HAP-1 (cell line): ENCODE results near the gene CD4.

Experiments used
- DNase-seq, 2 experiments: peaks; one replicate each; pipeline ENCODE4 v3.0.0-alpha.2; 2016 to 2020; ENCODE audit warnings: low spot score in 2 of 2
- H3K27me3 ChIP-seq: fragments of 250-450 bp; sonication (Bioruptor Pico); 2 replicates; pipeline ENCODE4 v1.5.1; 2020; ENCODE audit warnings: low read depth, mild to moderate bottlenecking, moderate library complexity
- H3K36me3 ChIP-seq: fragments of 250-450 bp; sonication (Bioruptor Pico); replicated peaks from 2 replicates; pipeline ENCODE4 v1.5.1; 2020; ENCODE audit warnings: mild to moderate bottlenecking
- H3K4me1 ChIP-seq: fragments of 250-450 bp; sonication (Bioruptor Pico); 2 replicates; pipeline ENCODE4 v1.5.1; 2020; ENCODE audit warnings: mild to moderate bottlenecking
- H3K4me3 ChIP-seq: fragments of 250-450 bp; sonication (Bioruptor Pico); 2 replicates; pipeline ENCODE4 v1.5.1; 2020; ENCODE audit warnings: mild to moderate bottlenecking, moderate library complexity
- H3K9me3 ChIP-seq: fragments of 250-450 bp; sonication (Bioruptor Pico); 2 replicates; pipeline ENCODE4 v1.5.1; 2020; ENCODE audit warnings: mild to moderate bottlenecking, moderate library complexity
- in situ Hi-C: fragments of 300-500 bp; cut with MboI; formaldehyde crosslinking; loops from 3 replicates; pipeline ENCODE4 v1.14.3; 2020; ENCODE audit warnings: low sequenced_read_pairs, inconsistent platforms, mixed read lengths

The CD4 gene

DNA sequence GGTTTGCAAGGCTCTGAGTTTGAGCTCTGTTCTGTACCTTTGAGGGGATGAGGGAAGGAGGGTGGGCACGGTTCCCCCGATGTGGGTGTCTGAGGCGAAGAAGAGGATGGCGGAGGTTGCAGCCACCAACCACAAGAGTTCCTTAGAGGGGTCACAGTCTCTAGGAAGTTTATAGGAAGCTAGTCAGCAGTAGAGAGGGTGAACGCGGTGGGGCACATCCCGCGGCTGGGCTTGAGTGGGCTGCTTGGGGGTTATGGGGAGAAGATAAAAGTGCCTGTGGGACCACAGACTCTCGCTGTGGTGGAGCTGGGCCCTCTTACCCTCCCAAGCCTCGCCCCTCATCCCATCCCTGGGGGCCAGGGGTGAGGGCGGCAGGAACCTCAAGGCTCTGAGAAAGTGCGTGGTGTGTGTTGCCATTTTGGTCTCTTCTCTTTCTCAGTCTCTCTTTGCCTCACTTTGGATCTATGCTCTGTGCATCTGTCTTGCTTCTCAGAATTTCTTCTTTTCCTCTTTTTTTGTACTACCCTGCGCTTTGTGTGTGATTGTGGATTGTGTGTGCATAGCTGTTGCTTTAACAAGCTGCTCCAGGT is 2.7 kb downstream of the CD4 start:
- Histone ChIP-seq H3K27me3 (peaks cover 5% of the 10 kb centered on the region; the same call in 1 of the 2 replicates), H3K4me1 (no peaks in the 10 kb centered on the region), H3K9me3 (no peaks in the 10 kb centered on the region), H3K36me3 (no peaks in the 10 kb centered on the region), H3K4me3 (no peak overlapping the region)
- DNase-seq = no peak
- in situ Hi-C loops = no loop called here

DNA sequence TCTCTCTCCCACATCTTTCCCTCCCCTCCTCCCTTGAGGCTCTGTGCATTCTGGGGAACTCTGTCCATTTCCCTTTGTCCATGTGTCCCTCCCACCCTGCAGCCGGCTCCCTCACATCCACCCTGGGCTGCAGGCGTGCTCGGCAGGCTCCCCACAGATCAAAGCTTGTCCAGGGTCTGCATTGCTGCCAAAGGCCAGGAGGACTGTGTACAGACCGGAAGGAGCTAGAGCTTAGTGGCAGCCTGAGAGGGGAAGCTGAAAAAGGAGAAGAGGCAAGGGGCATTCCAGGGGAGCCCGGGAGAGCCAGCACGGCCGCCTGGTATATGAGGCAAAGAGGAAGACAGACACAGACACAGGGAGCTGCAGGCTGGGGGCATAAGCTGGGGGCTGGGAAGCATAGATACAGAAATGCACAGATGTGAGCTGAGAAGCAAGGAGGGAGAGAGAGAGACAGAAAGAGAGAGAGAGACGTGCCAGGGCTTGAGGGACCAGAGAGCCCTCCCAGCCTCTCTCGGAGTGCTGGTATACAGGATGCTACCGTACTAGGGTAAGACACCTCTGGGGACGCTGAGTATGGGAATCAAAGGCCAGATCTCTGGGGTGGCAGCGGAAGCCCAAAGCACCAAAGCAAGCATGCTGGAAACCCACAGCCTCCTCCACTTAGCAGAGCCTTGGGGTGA is 3.3 kb downstream of the CD4 start:
- in situ Hi-C loops = no loop called here
- H3K27me3 ChIP-seq = peaks cover 5% of the 10 kb centered on the region; the same call in 1 of the 2 replicates
- no peak for DNase-seq
- no peaks in the 10 kb centered on the region for H3K9me3 ChIP-seq
- no peaks in the 10 kb centered on the region for H3K36me3 ChIP-seq
- no peak overlapping the region for H3K4me3 ChIP-seq
- H3K4me1 ChIP-seq = no peaks in the 10 kb centered on the region

DNA sequence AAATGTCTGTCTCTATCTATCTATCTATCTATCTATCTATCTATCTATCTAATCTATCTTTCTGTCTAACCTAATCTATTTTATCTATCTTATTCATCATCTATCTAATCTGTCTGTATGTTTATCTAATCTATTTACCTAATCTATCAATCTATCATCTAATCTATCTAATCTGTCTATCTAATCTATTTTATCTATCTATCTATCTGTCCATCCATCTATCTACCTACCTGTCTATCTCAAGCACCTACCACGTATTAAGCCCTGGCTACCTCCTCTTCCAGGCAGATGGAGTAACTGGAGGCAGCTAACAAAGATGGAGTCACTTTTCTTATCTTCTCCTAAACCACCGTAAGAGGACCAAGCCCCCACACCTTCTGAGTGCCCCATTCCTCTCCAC is 5.8 kb downstream of the CD4 start:
- no peaks in the 10 kb centered on the region for H3K4me1 ChIP-seq
- DNase-seq = no peak

DNA sequence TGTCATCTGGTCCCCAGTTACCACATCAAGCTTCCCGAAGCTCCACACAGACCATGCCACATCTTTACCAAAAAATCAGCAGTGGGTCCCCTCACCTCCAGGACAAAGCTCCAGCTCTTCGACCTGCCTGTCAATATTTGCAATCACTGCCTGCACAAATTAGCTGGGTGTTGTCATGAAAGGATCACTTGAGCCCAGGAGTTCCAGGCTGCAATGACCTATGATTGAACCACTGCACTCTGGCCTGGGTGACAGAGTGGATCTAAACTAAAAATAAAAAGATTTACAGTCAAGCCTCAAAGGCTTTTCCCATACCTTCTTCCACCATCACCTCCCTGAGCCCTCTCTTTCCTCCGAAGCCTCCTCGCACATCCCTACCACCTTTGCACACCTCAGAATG is 7.2 kb downstream of the CD4 start:
- DNase-seq = no peak
- Histone ChIP-seq H3K4me3 (no peak overlapping the region), H3K9me3 (no peaks in the 10 kb centered on the region), H3K4me1 (no peaks in the 10 kb centered on the region), H3K27me3 (peaks cover 5% of the 10 kb centered on the region; the same call in 1 of the 2 replicates), H3K36me3 (no peaks in the 10 kb centered on the region)
- in situ Hi-C loops = no loop called here

More for the DNA sequence above, 5.8 kb downstream of the CD4 start:
- Histone ChIP-seq H3K36me3 (no peaks in the 10 kb centered on the region), H3K27me3 (peaks cover 5% of the 10 kb centered on the region; the same call in 1 of the 2 replicates), H3K4me3 (no peak overlapping the region), H3K9me3 (no peaks in the 10 kb centered on the region)
- in situ Hi-C loops = no loop called here

DNA sequence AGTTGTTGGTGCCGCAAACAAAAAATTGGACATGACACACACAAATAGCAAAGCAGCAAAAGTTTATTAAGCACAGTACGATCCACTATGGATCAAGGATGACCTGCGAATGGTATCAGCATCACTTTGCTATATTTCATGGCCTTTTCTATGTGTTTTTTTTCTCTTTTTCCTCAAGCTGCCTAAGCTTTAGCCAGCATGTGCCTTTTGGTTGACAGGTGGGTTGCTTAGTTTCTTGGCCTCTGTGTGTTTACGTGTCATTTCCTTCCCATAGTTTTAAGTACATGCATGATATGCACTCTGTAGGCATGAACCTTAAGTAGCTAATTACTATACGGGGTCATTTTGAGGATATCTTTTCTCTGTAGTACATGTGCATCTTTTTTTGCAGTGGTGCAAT is 9.8 kb downstream of the CD4 start:
- no peaks in the 10 kb centered on the region for H3K27me3 ChIP-seq
- H3K9me3 ChIP-seq = no peaks in the 10 kb centered on the region; the same call in 1 of the 2 replicates
- no peak overlapping the region for H3K4me3 ChIP-seq
- H3K4me1 ChIP-seq = no peaks in the 10 kb centered on the region
- no peak for DNase-seq
- H3K36me3 ChIP-seq = no peaks in the 10 kb centered on the region
- in situ Hi-C loops = no loop called here

DNA sequence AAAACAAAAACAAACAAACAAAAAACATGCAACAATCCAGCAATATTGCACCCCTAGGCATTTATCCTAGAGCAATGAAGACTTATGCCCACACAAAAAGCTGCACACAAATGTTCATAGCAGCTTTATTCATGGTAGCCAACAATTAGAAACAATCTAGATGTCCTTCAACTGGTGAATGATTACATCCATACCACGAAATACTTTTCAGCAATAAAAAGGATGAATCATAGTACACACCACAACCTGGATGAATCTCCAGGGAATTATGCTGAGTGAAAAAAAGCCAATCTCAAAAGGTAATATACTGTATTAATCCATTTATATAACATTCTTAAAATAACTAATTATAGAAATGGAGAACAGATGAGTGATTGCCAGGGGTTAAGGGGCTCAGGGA is 17.8 kb downstream of the CD4 start:
- H3K27me3 ChIP-seq = no peaks in the 10 kb centered on the region
- H3K36me3 ChIP-seq = no peaks in the 10 kb centered on the region
- DNase-seq = no peak
- H3K9me3 ChIP-seq = no peaks in the 10 kb centered on the region; the same call in 1 of the 2 replicates
- H3K4me1 ChIP-seq = no peaks in the 10 kb centered on the region
- in situ Hi-C loops = no loop called here
- no peak overlapping the region for H3K4me3 ChIP-seq

DNA sequence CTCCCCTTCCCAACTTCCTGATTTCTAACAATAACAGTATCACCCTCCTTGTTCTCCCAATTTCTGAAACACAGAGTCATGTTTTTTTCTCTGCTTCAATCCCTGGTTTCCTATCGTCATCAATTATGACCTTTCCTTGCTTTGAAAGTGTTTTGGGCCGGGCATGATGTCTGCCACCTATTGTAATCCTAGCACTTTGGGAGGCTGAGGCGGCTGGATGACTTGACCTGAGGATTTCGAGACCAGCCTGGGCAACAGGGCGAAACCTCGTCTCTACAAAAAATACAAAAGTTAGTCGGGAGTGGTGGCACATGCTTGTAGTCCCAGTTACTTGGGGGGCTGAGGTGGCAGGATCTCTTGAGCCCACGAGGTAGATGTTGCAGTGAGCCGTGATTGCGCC is 19.7 kb downstream of the CD4 start:
- no peak for DNase-seq
- in situ Hi-C loops = no loop called here
- Histone ChIP-seq H3K36me3 (no peaks in the 10 kb centered on the region), H3K9me3 (no peaks in the 10 kb centered on the region), H3K4me3 (no peak overlapping the region), H3K27me3 (peaks cover 4% of the 10 kb centered on the region; the same call in 1 of the 2 replicates), H3K4me1 (no peaks in the 10 kb centered on the region)

DNA sequence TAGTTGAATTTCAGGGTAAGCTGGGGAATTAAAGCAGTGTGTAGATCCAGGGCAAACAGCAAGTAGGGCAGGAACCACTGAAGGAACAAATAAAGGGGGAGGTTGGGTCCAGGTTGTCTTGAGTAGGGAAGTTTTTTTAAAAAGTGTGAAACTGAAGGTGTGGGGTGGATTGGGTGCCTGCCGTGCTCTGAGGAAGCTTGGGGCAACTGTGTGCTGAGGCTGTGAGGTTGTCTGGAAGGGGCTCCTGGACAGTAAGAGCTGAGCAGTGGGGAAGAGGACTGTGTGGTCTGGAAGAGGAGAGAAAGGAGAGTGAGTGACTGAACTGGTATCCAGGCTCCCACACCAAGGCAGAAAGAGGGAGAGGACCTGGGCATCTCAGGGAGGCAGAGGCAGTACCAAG is 21.4 kb downstream of the CD4 start:
- H3K4me3 ChIP-seq = no peak overlapping the region
- no peaks in the 10 kb centered on the region for H3K9me3 ChIP-seq
- in situ Hi-C loops = no loop called here
- no peak for DNase-seq
- H3K27me3 ChIP-seq = peaks cover 4% of the 10 kb centered on the region; the same call in 1 of the 2 replicates
- no peaks in the 10 kb centered on the region for H3K4me1 ChIP-seq
- H3K36me3 ChIP-seq = no peaks in the 10 kb centered on the region

DNA sequence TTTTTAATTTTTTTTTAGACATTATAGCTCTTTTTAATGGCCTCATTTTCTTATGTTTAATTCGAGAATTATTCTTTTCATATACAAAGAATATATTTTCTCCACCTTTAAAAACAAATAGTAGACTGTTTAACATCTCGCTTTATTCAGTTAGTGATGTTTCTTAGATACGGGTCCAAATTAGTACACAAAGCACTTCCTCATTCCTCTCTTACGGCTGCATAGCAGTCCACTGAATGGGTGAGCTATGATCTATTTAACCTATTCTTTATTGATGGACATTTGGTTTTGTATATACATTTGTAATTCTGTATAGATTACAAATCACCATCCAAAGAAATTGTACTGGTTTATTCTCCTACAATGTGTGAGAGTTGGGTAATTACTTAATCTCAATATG is 24.0 kb downstream of the CD4 start:
- Histone ChIP-seq H3K4me3 (no peak overlapping the region), H3K36me3 (no peaks in the 10 kb centered on the region), H3K9me3 (no peaks in the 10 kb centered on the region), H3K4me1 (no peaks in the 10 kb centered on the region), H3K27me3 (peaks cover 4% of the 10 kb centered on the region; the same call in 1 of the 2 replicates)
- no peak for DNase-seq
- in situ Hi-C loops = no loop called here

DNA sequence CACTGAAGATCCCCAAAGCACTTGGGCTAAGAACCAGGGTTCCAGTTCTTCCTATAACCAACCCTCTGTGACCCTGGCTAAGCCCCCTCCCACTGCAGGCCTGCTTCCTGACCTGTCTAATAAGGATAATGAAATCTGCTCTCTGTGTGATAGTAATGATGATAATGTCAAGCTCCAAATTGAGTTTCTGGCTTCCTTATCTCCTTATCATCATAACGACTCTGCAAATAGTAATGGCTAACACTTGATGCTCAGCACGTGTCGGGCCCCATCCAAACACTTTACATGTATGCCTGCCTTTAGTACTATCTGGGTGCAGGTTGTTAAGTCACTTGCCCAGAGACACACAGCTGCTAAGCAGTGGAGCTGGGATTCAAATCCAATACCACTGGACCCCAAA is 27.3 kb downstream of the CD4 start:
- Histone ChIP-seq H3K36me3 (no peaks in the 10 kb centered on the region), H3K9me3 (no peaks in the 10 kb centered on the region), H3K4me1 (peaks cover 4% of the 10 kb centered on the region), H3K27me3 (peaks cover 4% of the 10 kb centered on the region; the same call in 1 of the 2 replicates), H3K4me3 (no peak overlapping the region)
- in situ Hi-C loops = no loop called here
- DNase-seq = no peak

DNA sequence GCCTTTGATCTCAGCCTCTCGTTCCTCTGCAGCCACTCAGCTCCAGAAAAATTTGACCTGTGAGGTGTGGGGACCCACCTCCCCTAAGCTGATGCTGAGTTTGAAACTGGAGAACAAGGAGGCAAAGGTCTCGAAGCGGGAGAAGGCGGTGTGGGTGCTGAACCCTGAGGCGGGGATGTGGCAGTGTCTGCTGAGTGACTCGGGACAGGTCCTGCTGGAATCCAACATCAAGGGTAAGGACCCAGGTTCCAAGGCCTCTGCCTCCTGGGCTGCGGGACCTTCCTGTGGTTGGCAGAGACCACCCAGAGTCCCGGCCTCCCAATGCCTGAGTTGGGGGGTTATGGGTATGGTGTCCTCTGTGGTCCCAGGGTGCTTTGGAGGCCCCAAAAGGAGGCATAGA is 27.8 kb downstream of the CD4 start:
- H3K27me3 ChIP-seq = peaks cover 4% of the 10 kb centered on the region; the same call in 1 of the 2 replicates
- in situ Hi-C loops = no loop called here
- H3K9me3 ChIP-seq = no peaks in the 10 kb centered on the region
- no peak overlapping the region for H3K4me3 ChIP-seq
- peaks cover 8% of the 10 kb centered on the region for H3K4me1 ChIP-seq
- DNase-seq = no peak
- H3K36me3 ChIP-seq = no peaks in the 10 kb centered on the region

DNA sequence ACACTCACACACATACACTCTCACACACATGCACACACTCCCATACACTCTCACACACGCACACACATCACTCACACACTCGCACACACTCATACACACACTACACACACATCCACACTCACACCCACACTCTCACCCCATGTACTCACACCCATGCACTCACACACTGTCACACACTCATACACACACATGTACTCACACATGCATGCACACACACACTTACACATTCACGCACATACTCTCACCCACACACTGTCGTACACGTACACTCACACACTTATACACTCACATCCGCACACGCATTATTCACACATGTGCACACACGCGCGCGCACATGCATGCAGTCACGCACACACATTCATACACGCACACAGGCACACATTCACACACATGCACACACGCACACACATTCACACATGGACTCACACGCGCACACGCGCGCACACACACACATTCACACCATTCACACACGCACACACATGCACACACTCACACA is 28.4 kb downstream of the CD4 start:
- DNase-seq = no peak
- Histone ChIP-seq H3K4me3 (no peak overlapping the region), H3K9me3 (no peaks in the 10 kb centered on the region), H3K27me3 (peaks cover 4% of the 10 kb centered on the region; the same call in 1 of the 2 replicates), H3K4me1 (peaks cover 9% of the 10 kb centered on the region), H3K36me3 (no peaks in the 10 kb centered on the region)
- in situ Hi-C loops = no loop called here

DNA sequence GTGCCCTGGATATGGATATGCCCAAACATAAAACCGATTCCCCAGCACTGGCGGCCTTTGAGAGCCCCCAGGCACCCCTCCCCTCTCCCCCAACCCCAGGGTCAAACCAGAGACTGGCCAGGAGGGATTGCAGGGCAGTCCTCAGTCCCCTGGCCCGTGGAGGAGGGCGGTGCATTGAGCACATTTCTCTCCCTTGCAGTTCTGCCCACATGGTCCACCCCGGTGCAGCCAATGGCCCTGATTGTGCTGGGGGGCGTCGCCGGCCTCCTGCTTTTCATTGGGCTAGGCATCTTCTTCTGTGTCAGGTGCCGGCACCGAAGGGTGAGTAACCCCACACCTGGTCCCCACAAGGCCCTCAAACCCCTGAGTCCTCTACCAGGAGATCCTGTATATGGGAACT is 28.9 kb downstream of the CD4 start:
- H3K36me3 ChIP-seq = no peaks in the 10 kb centered on the region
- no peak overlapping the region for H3K4me3 ChIP-seq
- no peak for DNase-seq
- H3K9me3 ChIP-seq = no peaks in the 10 kb centered on the region
- peaks cover 11% of the 10 kb centered on the region for H3K4me1 ChIP-seq
- in situ Hi-C loops = no loop called here
- H3K27me3 ChIP-seq = peaks cover 4% of the 10 kb centered on the region; the same call in 1 of the 2 replicates

DNA sequence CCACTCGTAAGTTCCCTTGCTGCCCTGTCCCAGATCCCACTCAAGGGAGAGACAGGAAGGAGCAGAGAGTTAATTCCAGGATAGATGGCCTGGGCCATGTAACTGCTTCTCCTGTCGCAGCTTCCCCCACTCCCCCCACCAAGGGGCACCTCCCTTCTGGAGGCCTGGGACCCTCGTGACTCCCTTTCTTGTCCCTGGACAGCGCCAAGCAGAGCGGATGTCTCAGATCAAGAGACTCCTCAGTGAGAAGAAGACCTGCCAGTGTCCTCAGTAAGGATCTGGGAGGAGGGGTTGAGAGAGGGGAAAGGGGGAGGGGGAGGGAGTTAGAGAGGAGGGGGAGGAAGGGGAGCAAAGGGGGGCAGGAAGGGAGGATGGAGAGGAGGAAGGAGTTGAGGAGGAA is 29.3 kb downstream of the CD4 start:
- no peaks in the 10 kb centered on the region for H3K36me3 ChIP-seq
- H3K27me3 ChIP-seq = peaks cover 4% of the 10 kb centered on the region; the same call in 1 of the 2 replicates
- no peak for DNase-seq
- H3K9me3 ChIP-seq = no peaks in the 10 kb centered on the region
- peaks cover 12% of the 10 kb centered on the region for H3K4me1 ChIP-seq
- H3K4me3 ChIP-seq = no peak overlapping the region
- in situ Hi-C loops = no loop called here
